PC-3 (cell line): Measurements from ENCODE around the gene ABITRAM. TPM values are rescaled to one million over a fixed set of nuclear protein-coding genes. Genes with fewer than 3 reads are reported as not detected.
"Not testable (repeated sequence)": the region's sequence is repeated elsewhere in the genome, so short reads cannot be mapped to it uniquely, and the experiment has no call there.

Experiments
- ATAC-seq: fragments of 200-7000 bp; cut with Tn5 transposase; 2 replicates; pipeline ENCODE4 v1.9.1; 2020; ENCODE audit warnings: mild to moderate bottlenecking, moderate library complexity
- BruUV-seq: library from RNA; stranded (reverse); fragments of 400-500 nt; replicated peaks from 2 replicates; lab custom pipeline; 2021; lab: Mats Ljungman, UMichigan
- CTCF ChIA-PET: fragments of 300-600 bp; sonication (Branson Sonifier 250); formaldehyde crosslinking; loops from one replicate; lab custom pipeline; 2022; ENCODE audit warnings: antibody characterized with exemption; lab: Charles Lee
- POLR2A ChIA-PET: fragments of 300-600 bp; sonication (Branson Sonifier 250); formaldehyde crosslinking; loops from one replicate; lab custom pipeline; 2022; ENCODE audit warnings: antibody characterized with exemption; ENCODE audit not compliant: unreplicated experiment; lab: Charles Lee
- DNase-seq: peaks from one replicate; pipeline ENCODE4 v3.0.0-alpha.2; 2015
- H2AFZ ChIP-seq: fragments of 300-600 bp; sonication (generic); 2 replicates; pipeline ENCODE4 v1.6.0; 2016; ENCODE audit warnings: antibody characterized with exemption, low read length
- H3F3A ChIP-seq: fragments of 300-600 bp; sonication (generic); one replicate; pipeline ENCODE4 v1.6.0; 2017; ENCODE audit warnings: antibody characterized with exemption, low read length, control low read depth, mild to moderate bottlenecking; ENCODE audit not compliant: unreplicated experiment
- H3K27ac ChIP-seq: fragments of 300-600 bp; sonication (generic); 2 replicates; pipeline ENCODE4 v1.5.1; 2016; ENCODE audit warnings: mild to moderate bottlenecking, low read length
- H3K27me3 ChIP-seq: fragments of 300-600 bp; sonication (generic); 2 replicates; pipeline ENCODE4 v1.6.1; 2016; ENCODE audit warnings: low read length, mixed read lengths
- H3K36me3 ChIP-seq: fragments of 300-600 bp; sonication (generic); 2 replicates; pipeline ENCODE4 v1.6.1; 2016; ENCODE audit warnings: low read depth, mixed run types, low read length, mixed read lengths
- H3K4me1 ChIP-seq: fragments of 300-600 bp; sonication (generic); 2 replicates; pipeline ENCODE4 v1.5.1; 2016; ENCODE audit warnings: low read length; ENCODE audit not compliant: insufficient read depth
- H3K4me2 ChIP-seq: fragments of 300-600 bp; sonication (generic); 2 replicates; pipeline ENCODE4 v1.6.0; 2016; ENCODE audit warnings: low read length
- H3K4me3 ChIP-seq: fragments of 300-600 bp; sonication (generic); 2 replicates; pipeline ENCODE4 v1.5.1; 2016; ENCODE audit warnings: mild to moderate bottlenecking, low read length, mixed read lengths
- H3K79me2 ChIP-seq: fragments of 300-600 bp; sonication (generic); 2 replicates; pipeline ENCODE4 v1.6.1; 2017; ENCODE audit warnings: low read length, mixed read lengths
- H3K9ac ChIP-seq: fragments of 300-600 bp; sonication (generic); 2 replicates; pipeline ENCODE4 v1.6.0; 2016; ENCODE audit warnings: mild to moderate bottlenecking, low read length
- H3K9me2 ChIP-seq: fragments of 300-600 bp; sonication (generic); replicated peaks from 2 replicates; pipeline ENCODE4 v1.6.1; 2016; ENCODE audit warnings: mixed run types, low read length, mixed read lengths
- H3K9me3 ChIP-seq: fragments of 300-600 bp; sonication (generic); 2 replicates; pipeline ENCODE4 v1.6.1; 2016; ENCODE audit warnings: low read length, mixed read lengths
- H4K20me1 ChIP-seq: fragments of 300-600 bp; sonication (generic); 2 replicates; pipeline ENCODE4 v1.6.1; 2016; ENCODE audit warnings: low read length, mixed read lengths
- EZH2 ChIP-seq: fragments of 300-600 bp; sonication (generic); IDR thresholded peaks from one replicate; pipeline ENCODE4 v1.6.1; 2017; ENCODE audit warnings: antibody characterized with exemption, mild to moderate bottlenecking, low read length; ENCODE audit not compliant: unreplicated experiment
- EZH2phosphoT487 ChIP-seq: fragments of 300-600 bp; sonication (generic); IDR thresholded peaks from 2 replicates; pipeline ENCODE4 v1.6.1; 2018; ENCODE audit warnings: mild to moderate bottlenecking, antibody characterized with exemption, low read length, borderline replicate concordance
- intact Hi-C: fragments of 100-400 bp; cut with micrococcal nuclease; formaldehyde crosslinking; loops from 2 replicates; pipeline ENCODE4 v1.9.0; 2023
- total RNA-seq: library from RNA; depleted of rRNA; stranded (reverse); fragments of >200 nt; gene quantifications from 2 replicates; pipeline ENCODE4 v1.2.3, GENCODE V29; 2014
- TF ChIP-seq, protein P1 (sequence below): fragments of 300-600 bp; sonication (generic); conservative IDR thresholded peaks from 2 replicates; pipeline ENCODE4 v1.5.1; 2017; ENCODE audit warnings: antibody characterized with exemption, low read depth, mild to moderate bottlenecking, low read length

The ABITRAM gene
- total RNA-seq, 1 experiment from 2014 or later, result 7.8 TPM

- ChIA-PET POLR2A (no interaction called here), CTCF (no interaction called here)
- ATAC-seq (no peak), DNase-seq (no peak)
- no peaks in the 10 kb centered on the region for H3K4me1 ChIP-seq
- no peak overlapping the region for H3K4me3 ChIP-seq
- H3K9me2 ChIP-seq, result no peaks in the 10 kb centered on the region
- H3K9me3 ChIP-seq, result no peaks in the 10 kb centered on the region
- H4K20me1 ChIP-seq, result no peaks in the 10 kb centered on the region
- no peak overlapping the region for H3K27ac ChIP-seq
- no peak overlapping the region for H3K9ac ChIP-seq
- intact Hi-C loops, result no loop called here
- H3K79me2 ChIP-seq, result no peaks in the 10 kb centered on the region
- no peak overlapping the region for H3K4me2 ChIP-seq
- TF ChIP-seq, protein P1, sequence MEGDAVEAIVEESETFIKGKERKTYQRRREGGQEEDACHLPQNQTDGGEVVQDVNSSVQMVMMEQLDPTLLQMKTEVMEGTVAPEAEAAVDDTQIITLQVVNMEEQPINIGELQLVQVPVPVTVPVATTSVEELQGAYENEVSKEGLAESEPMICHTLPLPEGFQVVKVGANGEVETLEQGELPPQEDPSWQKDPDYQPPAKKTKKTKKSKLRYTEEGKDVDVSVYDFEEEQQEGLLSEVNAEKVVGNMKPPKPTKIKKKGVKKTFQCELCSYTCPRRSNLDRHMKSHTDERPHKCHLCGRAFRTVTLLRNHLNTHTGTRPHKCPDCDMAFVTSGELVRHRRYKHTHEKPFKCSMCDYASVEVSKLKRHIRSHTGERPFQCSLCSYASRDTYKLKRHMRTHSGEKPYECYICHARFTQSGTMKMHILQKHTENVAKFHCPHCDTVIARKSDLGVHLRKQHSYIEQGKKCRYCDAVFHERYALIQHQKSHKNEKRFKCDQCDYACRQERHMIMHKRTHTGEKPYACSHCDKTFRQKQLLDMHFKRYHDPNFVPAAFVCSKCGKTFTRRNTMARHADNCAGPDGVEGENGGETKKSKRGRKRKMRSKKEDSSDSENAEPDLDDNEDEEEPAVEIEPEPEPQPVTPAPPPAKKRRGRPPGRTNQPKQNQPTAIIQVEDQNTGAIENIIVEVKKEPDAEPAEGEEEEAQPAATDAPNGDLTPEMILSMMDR, result no peak
- TF ChIP-seq EZH2, result no peak
- TF ChIP-seq EZH2phosphoT487, result no peak
- H3K27me3 ChIP-seq, result no peaks in the 10 kb centered on the region
- peaks cover 28% of the 10 kb centered on the region for H3K36me3 ChIP-seq
- H2AFZ ChIP-seq, result no peak overlapping the region
- BruUV-seq, result no TSS peak
- H3F3A ChIP-seq, result no peaks in the 10 kb centered on the region
Measured at GRCh38 chr9:108894225-108894997, 39.8 kb upstream of the ABITRAM start.

- H3F3A ChIP-seq, result no peaks in the 10 kb centered on the region
- ChIA-PET CTCF (no interaction called here), POLR2A (no interaction called here)
- no peaks in the 10 kb centered on the region for H3K9me3 ChIP-seq
- BruUV-seq, result no TSS peak
- no peaks in the 10 kb centered on the region for H3K4me1 ChIP-seq
- no peaks in the 10 kb centered on the region for H3K27me3 ChIP-seq
- H3K4me3 ChIP-seq, result no peak overlapping the region
- no peaks in the 10 kb centered on the region for H3K9me2 ChIP-seq
- H3K4me2 ChIP-seq, result no peak overlapping the region
- H3K36me3 ChIP-seq, result peaks cover 24% of the 10 kb centered on the region
- H3K27ac ChIP-seq, result no peak overlapping the region
- no peak overlapping the region for H3K9ac ChIP-seq
- ATAC-seq (no peak), DNase-seq (no peak)
- H2AFZ ChIP-seq, result no peak overlapping the region
- no peaks in the 10 kb centered on the region for H3K79me2 ChIP-seq
- TF ChIP-seq, protein P1, result no peak
- TF ChIP-seq EZH2 (no peak), EZH2phosphoT487 (no peak)
- intact Hi-C loops, result no loop called here
- H4K20me1 ChIP-seq, result no peaks in the 10 kb centered on the region
Measured at GRCh38 chr9:108897324-108898096, 36.7 kb upstream of the ABITRAM start.

DNA sequence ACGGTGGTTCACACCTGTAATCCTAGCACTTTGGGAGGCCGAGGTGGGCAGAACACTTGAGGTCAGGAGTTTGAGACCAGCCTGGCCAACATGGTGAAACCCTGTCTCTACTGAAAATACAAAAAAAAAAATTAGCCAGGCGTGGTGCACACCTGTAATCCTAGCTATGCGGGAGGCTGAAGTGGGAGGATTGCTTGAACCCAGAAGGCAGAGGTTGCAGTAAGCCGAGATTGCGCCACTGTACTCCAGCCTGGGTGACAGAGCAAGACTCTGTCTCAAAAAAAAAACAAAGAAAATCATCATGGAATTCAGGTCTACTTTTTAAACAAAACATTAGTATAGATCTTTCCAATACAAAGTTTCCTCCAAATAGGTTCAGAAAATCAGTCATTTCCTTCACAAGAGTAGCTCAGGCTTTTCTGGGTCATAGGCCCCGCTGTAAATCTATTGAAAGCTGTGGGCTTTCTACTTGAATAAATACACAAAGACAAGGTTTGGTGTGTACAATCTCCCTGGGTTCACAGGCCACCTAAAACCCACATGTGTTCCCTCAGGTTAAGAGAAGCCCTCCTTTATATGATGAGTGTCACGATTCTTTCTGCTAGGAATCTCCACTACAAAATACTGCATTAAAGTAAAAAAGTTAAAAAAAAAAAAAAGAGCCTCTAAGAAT is 35.0 kb upstream of the ABITRAM start:
- H3K79me2 ChIP-seq, H3K9me2 ChIP-seq, H3K9me3 ChIP-seq, H3K27me3 ChIP-seq, H3K9ac ChIP-seq, H3K4me3 ChIP-seq, H4K20me1 ChIP-seq, CTCF ChIA-PET, BruUV-seq, H3K27ac ChIP-seq, POLR2A ChIA-PET, intact Hi-C loops, H2AFZ ChIP-seq, H3K4me1 ChIP-seq, ATAC-seq, DNase-seq, H3F3A ChIP-seq, H3K4me2 ChIP-seq: not testable (repeated sequence)
- H3K36me3 ChIP-seq, result peaks cover 22% of the 10 kb centered on the region; the same call in 1 of the 2 replicates
